PC-9 (cell line): ENCODE data around the gene MDH1. TPM values are rescaled to one million over a fixed set of nuclear protein-coding genes. Genes with fewer than 3 reads are reported as not detected.
A peak's percentile ranks its signal among the peaks of the same experiment; 100 is the strongest.

Source experiments
- BruUV-seq: library from RNA; stranded (reverse); fragments of 400-500 nt; replicated peaks from 2 replicates; lab custom pipeline; 2021; lab: Mats Ljungman, UMichigan
- CTCF ChIA-PET: fragments of 300-600 bp; sonication (Branson Sonifier 250); formaldehyde crosslinking; loops from one replicate; lab custom pipeline; 2022; ENCODE audit warnings: antibody characterized with exemption; lab: Charles Lee
- POLR2A ChIA-PET: fragments of 300-600 bp; sonication (Branson Sonifier 250); formaldehyde crosslinking; loops from one replicate; lab custom pipeline; 2022; ENCODE audit warnings: antibody characterized with exemption; ENCODE audit not compliant: unreplicated experiment; lab: Charles Lee
- DNase-seq, 2 experiments: peaks; one replicate each; pipeline versions ENCODE4 v3.0.0 to v3.0.0-alpha.2; 2015 to 2022; ENCODE audit warnings: mixed read lengths in 1 of 2
- H2AFZ ChIP-seq: fragments of 200-600 bp; sonication (generic); 2 replicates; pipeline ENCODE4 v1.8.1; 2017; ENCODE audit warnings: antibody characterized with exemption
- H3F3A ChIP-seq: fragments of 200-600 bp; sonication (generic); 2 replicates; pipeline ENCODE4 v1.8.1; 2017; ENCODE audit warnings: antibody characterized with exemption, mild to moderate bottlenecking, low read depth; ENCODE audit not compliant: insufficient read depth
- H3K27ac ChIP-seq: fragments of 200-600 bp; sonication (generic); 2 replicates; pipeline ENCODE4 v1.6.1; 2016; ENCODE audit warnings: mixed run types
- H3K27me3 ChIP-seq: fragments of 200-600 bp; sonication (generic); 2 replicates; pipeline ENCODE4 v1.6.1; 2016; ENCODE audit warnings: low read depth, mixed run types; ENCODE audit not compliant: insufficient read depth
- H3K36me3 ChIP-seq: fragments of 200-600 bp; sonication (generic); 2 replicates; pipeline ENCODE4 v1.6.1; 2016; ENCODE audit warnings: low read depth, mixed run types
- H3K4me1 ChIP-seq: fragments of 200-600 bp; sonication (generic); replicated peaks from 2 replicates; pipeline ENCODE4 v1.6.1; 2016; ENCODE audit warnings: mixed run types; ENCODE audit not compliant: insufficient read depth
- H3K4me2 ChIP-seq: fragments of 200-600 bp; sonication (generic); 2 replicates; pipeline ENCODE4 v1.6.1; 2017; ENCODE audit warnings: mixed run types
- H3K4me3 ChIP-seq: fragments of 200-600 bp; sonication (generic); 2 replicates; pipeline ENCODE4 v1.6.1; 2016; ENCODE audit warnings: mixed run types
- H3K79me2 ChIP-seq: fragments of 200-600 bp; sonication (generic); 2 replicates; pipeline ENCODE4 v1.6.1; 2017; ENCODE audit warnings: low read depth, mixed run types
- H3K9me2 ChIP-seq: fragments of 200-600 bp; sonication (generic); 2 replicates; pipeline ENCODE4 v1.8.1; 2017; ENCODE audit warnings: mild to moderate bottlenecking; ENCODE audit not compliant: insufficient read depth
- H3K9me3 ChIP-seq: fragments of 200-600 bp; sonication (generic); 2 replicates; pipeline ENCODE4 v1.8.1; 2016; ENCODE audit warnings: low read depth; ENCODE audit not compliant: insufficient read depth
- H4K20me1 ChIP-seq: fragments of 200-600 bp; sonication (generic); 2 replicates; pipeline ENCODE4 v1.8.1; 2017; ENCODE audit not compliant: insufficient read depth
- CTCF ChIP-seq: fragments of 200-600 bp; sonication (generic); conservative IDR thresholded peaks from 2 replicates; pipeline ENCODE4 v1.6.1; 2017; ENCODE audit warnings: mixed run types, antibody characterized with exemption, mild to moderate bottlenecking, moderate library complexity
- EZH2 ChIP-seq: fragments of 200-600 bp; sonication (generic); IDR thresholded peaks from 2 replicates; pipeline ENCODE4 v1.8.0; 2017; ENCODE audit warnings: antibody characterized with exemption, low read depth
- intact Hi-C: fragments of 100-400 bp; cut with micrococcal nuclease; formaldehyde crosslinking; loops from one replicate; pipeline ENCODE4 v1.10.0; 2022; ENCODE audit not compliant: unreplicated experiment
- total RNA-seq: library from RNA; stranded (reverse); gene quantifications from 2 replicates; pipeline ENCODE4 v1.2.3, GENCODE V29; 2021

MDH1 gene
- total RNA-seq, 1 experiment from 2014 or later = 157 TPM

GRCh38 chr2:63544017-63544627 lies 44.6 kb upstream of the MDH1 start:
- H3K4me1 ChIP-seq = no peaks in the 10 kb centered on the region
- no peaks in the 10 kb centered on the region for H3K79me2 ChIP-seq
- CTCF ChIA-PET = no interaction called here
- H3K27ac ChIP-seq = no peak overlapping the region
- no peak overlapping the region for H3K4me3 ChIP-seq
- no peaks in the 10 kb centered on the region for H4K20me1 ChIP-seq
- H3K9me3 ChIP-seq = no peaks in the 10 kb centered on the region
- peak; percentile 78 for TF ChIP-seq CTCF
- TF ChIP-seq EZH2 = no peak
- no peak overlapping the region for H2AFZ ChIP-seq
- no TSS peak for BruUV-seq
- intact Hi-C loops = loop anchor here (2.0 to 5.0 kb wide), 2 partner anchors 757 to 1622 kb away; no protein-coding TSS in a partner anchor
- H3K4me2 ChIP-seq = no peak overlapping the region
- no peaks in the 10 kb centered on the region for H3K9me2 ChIP-seq
- H3K36me3 ChIP-seq = no peaks in the 10 kb centered on the region
- no peaks in the 10 kb centered on the region for H3K27me3 ChIP-seq
- no peak for DNase-seq
- no peaks in the 10 kb centered on the region for H3F3A ChIP-seq
- POLR2A ChIA-PET = no interaction called here

GRCh38 chr2:63545023-63545422 lies 43.7 kb upstream of the MDH1 start:
- no peaks in the 10 kb centered on the region for H3K36me3 ChIP-seq
- no peaks in the 10 kb centered on the region for H3K27me3 ChIP-seq
- no peaks in the 10 kb centered on the region for H3K79me2 ChIP-seq
- no peaks in the 10 kb centered on the region for H3K9me3 ChIP-seq
- TF ChIP-seq EZH2 (no peak), CTCF (no peak)
- intact Hi-C loops = loop anchor here (2.0 kb wide), 1 partner anchor 758 kb away; no protein-coding TSS in a partner anchor
- no peaks in the 10 kb centered on the region for H3F3A ChIP-seq
- ChIA-PET CTCF (interaction anchor here (0.6 kb wide), 1 partner anchor 355 kb away, joined by 3 read pairs; no protein-coding TSS in a partner anchor), POLR2A (no interaction called here)
- H3K9me2 ChIP-seq = no peaks in the 10 kb centered on the region
- no peaks in the 10 kb centered on the region for H4K20me1 ChIP-seq
- no peaks in the 10 kb centered on the region for H3K4me1 ChIP-seq
- H3K4me3 ChIP-seq = no peak overlapping the region
- no peak overlapping the region for H2AFZ ChIP-seq
- no peak for DNase-seq
- H3K4me2 ChIP-seq = no peak overlapping the region
- no peak overlapping the region for H3K27ac ChIP-seq
- BruUV-seq = no TSS peak

- Histone ChIP-seq H3K4me3 (no peak overlapping the region), H3K4me2 (no peak overlapping the region), H4K20me1 (no peaks in the 10 kb centered on the region), H3K9me2 (no peaks in the 10 kb centered on the region), H3F3A (no peaks in the 10 kb centered on the region), H3K79me2 (no peaks in the 10 kb centered on the region), H3K27ac (no peak overlapping the region), H3K27me3 (no peaks in the 10 kb centered on the region), H2AFZ (no peak overlapping the region), H3K9me3 (peaks cover 5% of the 10 kb centered on the region; the same call in 1 of the 2 replicates), H3K36me3 (no peaks in the 10 kb centered on the region; the same call in 1 of the 2 replicates), H3K4me1 (peaks cover 13% of the 10 kb centered on the region)
- BruUV-seq = no TSS peak
- peak in 1 of 2 experiments; percentile 61 for DNase-seq
- CTCF ChIA-PET = no interaction called here
- intact Hi-C loops = no loop called here
- TF ChIP-seq CTCF (no peak), EZH2 (no peak)
- POLR2A ChIA-PET = no interaction called here
These were observed 35.7 kb upstream of the MDH1 start for GRCh38 chr2:63553049-63553448.
